Aorta (tissue), 5 donors: ENCODE data around the gene LARP4B. TPM values are rescaled to one million over a fixed set of nuclear protein-coding genes. Genes with fewer than 3 reads are reported as not detected.

Experiments
- ATAC-seq: fragments of 200-7000 bp; cut with Tn5 transposase; one replicate; pipeline ENCODE4 v1.9.1; 2022; ENCODE audit warnings: moderate library complexity; ENCODE audit not compliant: low FRiP score
- DNase-seq, 2 donors: peaks; one replicate each; pipeline ENCODE4 v3.0.0-alpha.2; 2020
- H3K27ac ChIP-seq, 2 donors: one replicate each; pipeline ENCODE4 v1.5.1; 2013; ENCODE audit warnings: low read length in 2 of 2, mild to moderate bottlenecking in 2 of 2, moderate library complexity in 2 of 2, control low read depth in 1 of 2, inconsistent platforms in 1 of 2, low read depth in 1 of 2
- H3K27me3 ChIP-seq, 2 donors: one replicate each; pipeline ENCODE4 v1.6.1; 2013; ENCODE audit warnings: control low read depth in 1 of 2, low read length in 1 of 2, mild to moderate bottlenecking in 1 of 2, moderate library complexity in 1 of 2; ENCODE audit not compliant: insufficient read depth in 2 of 2, control insufficient read depth in 1 of 2
- H3K36me3 ChIP-seq, 2 donors: one replicate each; pipeline ENCODE4 v1.6.1; 2013; ENCODE audit warnings: control low read depth in 1 of 2, low read length in 1 of 2, mild to moderate bottlenecking in 1 of 2; ENCODE audit not compliant: insufficient read depth in 2 of 2, control insufficient read depth in 1 of 2
- H3K4me1 ChIP-seq, 2 donors: one replicate each; pipeline ENCODE4 v1.6.1; 2013; ENCODE audit warnings: low read length in 2 of 2, control low read depth in 1 of 2, mild to moderate bottlenecking in 1 of 2, moderate library complexity in 1 of 2; ENCODE audit not compliant: insufficient read depth in 2 of 2, control insufficient read depth in 1 of 2
- H3K4me3 ChIP-seq, 2 donors: one replicate each; pipeline ENCODE4 v1.5.1; 2013; ENCODE audit warnings: low read length in 2 of 2, control low read depth in 1 of 2, mild to moderate bottlenecking in 1 of 2
- H3K9me3 ChIP-seq: one replicate; pipeline ENCODE4 v1.6.1; 2013; ENCODE audit warnings: mild to moderate bottlenecking, low read length; ENCODE audit not compliant: control insufficient read depth
- WGBS, 2 donors: extraction: QIAGEN DNeasy Blood & Tissue Kit; methylation state at CpG; one replicate each; pipeline ENCODE4 v1.1.7; 2013; 5-methylcytosine and 5-hydroxymethylcytosine counted together
- intact Hi-C, 2 donors: fragments of 100-400 bp; cut with DNase I; formaldehyde crosslinking; loops; one replicate each; pipeline versions ENCODE4 v1.14.2 to v1.15.0; 2022
- polyA plus RNA-seq, 2 donors: library from polyadenylated mRNA; stranded (reverse); fragments of 200-250 nt; gene quantifications; one replicate each; pipeline ENCODE4 v1.2.3, GENCODE V29; 2013
- total RNA-seq, 2 donors: library from RNA; stranded (reverse); fragmentation: NEBNext Ultra II Directional; extraction: Animal tissue kit (Norgen Biotek cat#: 25700); gene quantifications; one replicate each; pipeline ENCODE4 v1.2.1, GENCODE V29; 2021
- donor health status: healthy with polysubstance abuse.
- donor health status: Bipolar disorder and iron deficiency.
- donor health status: DM: no; HTN: no; CAD: no.
- donor health status: DM: no; HTN: no; CAD: no.
- donor health status: DM: yes; HTN: yes; CAD: no.

Gene LARP4B
- total and polyA plus RNA-seq, 4 donors: 8.1 to 82.4 (median 42.8) TPM

DNA sequence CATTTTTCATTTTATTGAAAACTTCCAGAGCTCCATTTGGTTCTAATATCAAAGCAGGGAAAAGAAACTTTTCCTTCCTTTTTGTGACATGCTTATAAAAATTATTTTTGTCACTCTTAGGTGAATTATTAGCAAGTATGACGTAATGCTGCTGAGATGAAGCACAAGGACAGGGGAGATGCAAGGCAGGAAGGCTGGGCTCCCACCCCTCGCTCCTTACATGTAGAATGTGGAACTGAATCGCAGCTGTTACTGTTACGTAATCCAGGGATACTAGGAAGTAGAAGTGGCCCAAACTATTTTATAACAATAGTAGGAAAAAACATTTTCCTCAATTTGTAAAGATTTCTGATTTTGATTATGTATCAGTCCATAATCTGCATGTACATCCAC, 39.6 kb upstream of the LARP4B start:
- no peaks in the 10 kb centered on the region for H3K4me1 ChIP-seq
- ATAC-seq: no peak
- H3K27me3 ChIP-seq: no peaks in the 10 kb centered on the region
- peak in 1 of 2 donors; percentile 70 for DNase-seq
- H3K4me3 ChIP-seq: no peak overlapping the region
- H3K36me3 ChIP-seq: no peaks in the 10 kb centered on the region
- peaks cover 6% of the 10 kb centered on the region for H3K9me3 ChIP-seq
- 33 to 41% methylated on average over 4 of the region's 4 CpGs for WGBS, 2 donors
- H3K27ac ChIP-seq: no peak overlapping the region
- intact Hi-C loops: no loop called here

GRCh38 chr10:970311-971149, 39.0 kb upstream of the LARP4B start:
- H3K4me3 ChIP-seq: no peak overlapping the region
- WGBS, 2 donors: 6 to 9% methylated on average over 14 of the region's 14 CpGs
- peaks cover 6% of the 10 kb centered on the region for H3K9me3 ChIP-seq
- intact Hi-C loops: no loop called here
- H3K27ac ChIP-seq: no peak overlapping the region
- ATAC-seq (no peak), DNase-seq (no peak)
- H3K27me3 ChIP-seq: no peaks in the 10 kb centered on the region
- H3K4me1 ChIP-seq: no peaks in the 10 kb centered on the region
- H3K36me3 ChIP-seq: no peaks in the 10 kb centered on the region

- H3K36me3 ChIP-seq: no peaks in the 10 kb centered on the region
- intact Hi-C loops: no loop called here
- no peaks in the 10 kb centered on the region for H3K4me1 ChIP-seq
- ATAC-seq: no peak
- no peak for DNase-seq
- no peaks in the 10 kb centered on the region for H3K27me3 ChIP-seq
- peaks cover 5% of the 10 kb centered on the region for H3K9me3 ChIP-seq
- H3K4me3 ChIP-seq: no peak overlapping the region
- 41 to 49% methylated on average over 15 of the region's 15 CpGs for WGBS, 2 donors
- H3K27ac ChIP-seq: no peak overlapping the region
Measured at GRCh38 chr10:969473-970150, 38.1 kb upstream of the LARP4B start.

- ATAC-seq: no peak
- H3K9me3 ChIP-seq: peaks cover 5% of the 10 kb centered on the region
- no peaks in the 10 kb centered on the region for H3K36me3 ChIP-seq
- no peak overlapping the region for H3K4me3 ChIP-seq
- H3K27ac ChIP-seq: no peak overlapping the region
- DNase-seq: no peak
- 84 to 86% methylated on average over 17 of the region's 17 CpGs for WGBS, 2 donors
- no peaks in the 10 kb centered on the region for H3K27me3 ChIP-seq
- intact Hi-C loops: no loop called here
- no peaks in the 10 kb centered on the region for H3K4me1 ChIP-seq
Measured at GRCh38 chr10:968546-969199, 37.2 kb upstream of the LARP4B start.

DNA sequence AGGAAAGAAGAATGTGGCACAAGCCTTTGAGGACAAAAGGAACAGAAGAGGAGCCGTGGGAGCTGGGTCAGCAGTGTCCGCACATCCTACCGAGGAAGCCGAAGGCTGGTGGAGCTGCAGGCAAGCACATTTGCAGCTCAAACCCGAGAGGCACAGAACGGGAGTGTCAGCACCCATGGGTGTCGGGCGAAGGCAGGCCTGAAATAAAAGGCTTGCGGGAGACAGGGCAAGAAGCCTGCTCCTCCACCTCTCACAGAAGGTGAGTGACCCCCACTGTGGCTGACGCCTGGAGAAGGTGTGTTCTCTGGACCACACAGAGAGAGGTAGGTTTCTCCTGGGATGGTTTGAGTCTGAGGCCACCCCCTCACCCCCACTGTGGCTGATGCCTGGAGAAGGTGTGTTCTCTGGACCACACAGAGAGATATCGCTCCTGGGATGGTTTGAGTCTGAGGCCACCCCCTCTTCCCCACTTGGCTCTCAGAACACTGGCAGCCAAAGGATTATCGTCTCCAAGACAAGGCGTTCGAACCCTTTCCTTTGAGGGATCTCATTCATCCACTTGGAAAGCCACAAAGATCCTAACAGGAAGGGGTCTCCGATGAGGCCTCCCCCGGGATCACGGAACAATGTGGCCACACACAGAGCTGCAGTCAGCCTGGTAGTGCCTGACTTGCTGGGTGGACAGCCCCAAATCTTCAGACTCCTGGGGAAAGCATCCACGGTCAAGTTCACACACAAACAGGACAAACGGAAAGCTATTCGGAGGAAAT, 35.1 kb upstream of the LARP4B start:
- 83 to 87% methylated on average over 20 of the region's 20 CpGs for WGBS, 2 donors
- Histone ChIP-seq H3K4me3 (no peak overlapping the region), H3K4me1 (no peaks in the 10 kb centered on the region), H3K36me3 (no peaks in the 10 kb centered on the region), H3K27me3 (no peaks in the 10 kb centered on the region), H3K27ac (no peak overlapping the region), H3K9me3 (peaks cover 5% of the 10 kb centered on the region)
- intact Hi-C loops: no loop called here
- ATAC-seq (no peak), DNase-seq (no peak)

- H3K36me3 ChIP-seq: no peaks in the 10 kb centered on the region
- no peak overlapping the region for H3K4me3 ChIP-seq
- intact Hi-C loops: no loop called here
- H3K27me3 ChIP-seq: no peaks in the 10 kb centered on the region
- no peaks in the 10 kb centered on the region for H3K4me1 ChIP-seq
- DNase-seq: no peak
- ATAC-seq: no peak
- 82 to 85% methylated on average over 20 of the region's 20 CpGs for WGBS, 2 donors
- H3K27ac ChIP-seq: no peak overlapping the region
- peaks cover 5% of the 10 kb centered on the region for H3K9me3 ChIP-seq
Measured at GRCh38 chr10:964988-965417, 33.5 kb upstream of the LARP4B start.

DNA sequence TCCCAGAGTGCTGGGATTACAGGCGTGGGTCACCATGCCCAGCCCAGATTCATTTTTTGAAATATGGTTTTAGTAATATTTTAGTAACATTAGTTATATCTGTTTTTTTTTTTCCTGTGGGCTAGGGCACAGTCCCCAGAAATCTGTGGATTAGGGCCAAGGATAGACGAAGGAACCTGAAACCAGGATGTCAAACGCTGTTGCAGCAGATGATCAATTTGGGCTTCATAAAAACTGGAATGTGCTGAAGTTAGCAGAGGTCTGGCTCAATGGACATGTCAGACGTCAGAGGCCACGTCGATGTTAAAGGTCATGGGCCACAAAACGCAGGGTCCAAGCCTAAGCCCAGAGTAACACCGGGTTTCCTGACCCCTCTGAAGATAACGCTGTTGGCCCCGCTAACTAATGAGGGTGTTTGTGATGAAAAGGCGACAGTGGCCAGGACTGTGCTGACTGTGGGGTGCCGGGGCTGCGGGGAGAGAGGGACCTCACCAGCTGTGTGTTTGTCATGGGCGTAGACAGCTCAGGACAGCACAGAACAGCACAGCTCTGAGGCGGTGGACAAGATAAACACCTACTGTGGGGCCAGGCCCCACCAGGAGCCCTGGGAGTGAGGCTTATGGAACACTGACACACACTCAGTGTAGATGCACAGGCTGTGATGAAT, 32.9 kb upstream of the LARP4B start:
- Histone ChIP-seq H3K27ac (no peak overlapping the region), H3K36me3 (no peaks in the 10 kb centered on the region), H3K4me3 (no peak overlapping the region), H3K4me1 (no peaks in the 10 kb centered on the region), H3K27me3 (no peaks in the 10 kb centered on the region), H3K9me3 (peaks cover 3% of the 10 kb centered on the region)
- intact Hi-C loops: no loop called here
- DNase-seq (no peak), ATAC-seq (no peak)
- WGBS, 2 donors: 45 to 52% methylated on average over 15 of the region's 15 CpGs

- Histone ChIP-seq H3K27me3 (no peaks in the 10 kb centered on the region), H3K4me1 (no peaks in the 10 kb centered on the region), H3K4me3 (no peak overlapping the region), H3K36me3 (no peaks in the 10 kb centered on the region), H3K9me3 (peaks cover 3% of the 10 kb centered on the region), H3K27ac (no peak overlapping the region)
- WGBS, 2 donors: 92 to 93% methylated on average over 4 of the region's 4 CpGs
- intact Hi-C loops: no loop called here
- no peak for DNase-seq
- no peak for ATAC-seq
Measured at GRCh38 chr10:963655-964054, 32.1 kb upstream of the LARP4B start.
